Mucosa of descending colon (tissue), 3 donors: ENCODE results near the gene DUSP19. TPM values are rescaled to one million over a fixed set of nuclear protein-coding genes. Genes with fewer than 3 reads are reported as not detected.

Experiments
- ATAC-seq: fragments of 200-7000 bp; cut with Tn5 transposase; one replicate; pipeline ENCODE4 v1.9.1; 2020; ENCODE audit warnings: mild to moderate bottlenecking, moderate library complexity
- DNase-seq, 3 donors: peaks; one replicate each; pipeline ENCODE4 v3.0.0-alpha.2; 2020
- H3K36me3 ChIP-seq: fragments of 200-600 bp; one replicate; pipeline ENCODE4 v1.8.0; 2021; ENCODE audit warnings: low read depth, mild to moderate bottlenecking
- H3K4me1 ChIP-seq: fragments of 200-600 bp; one replicate; pipeline ENCODE4 v1.8.0; 2021; ENCODE audit warnings: low read depth, mild to moderate bottlenecking
- H3K4me3 ChIP-seq: fragments of 200-600 bp; one replicate; pipeline ENCODE4 v1.8.0; 2021; ENCODE audit warnings: mild to moderate bottlenecking
- H3K9me3 ChIP-seq: fragments of 200-600 bp; one replicate; pipeline ENCODE4 v1.8.0; 2021; ENCODE audit warnings: mild to moderate bottlenecking
- intact Hi-C, 2 donors: fragments of 100-400 bp; cut with DNase I in 1 of 2; cut with micrococcal nuclease in 1 of 2; formaldehyde crosslinking; loops; one replicate each; pipeline versions ENCODE4 v1.11.0 to v1.11.1; 2022; cut with DNase I, micrococcal nuclease
- total RNA-seq, 3 donors: library from RNA; stranded (reverse); fragmentation: NEBNext Ultra II Directional in 2 of 3; extraction: Animal tissue kit (Norgen Biotek cat#: 25700) in 2 of 3; gene quantifications; one replicate each; pipeline versions ENCODE4 v1.2.1 to v1.2.4, GENCODE V29; 2021 to 2023
- TF ChIP-seq, protein P1 (sequence below): fragments of 200-600 bp; IDR thresholded peaks from one replicate; pipeline ENCODE4 v1.8.0; 2022; ENCODE audit warnings: antibody characterized with exemption, mild to moderate bottlenecking
- donor health status: DM: no; HTN: no; CAD: no; lungs with moderate emphysema.
- donor health status: DM: no; HTN: no; CAD: no.
- donor health status: DM: no; HTN: yes; CAD: no.

Gene DUSP19
- total RNA-seq, 3 donors from 2014 or later, result 1.5 to 9.3 (median 2.8) TPM

DNA sequence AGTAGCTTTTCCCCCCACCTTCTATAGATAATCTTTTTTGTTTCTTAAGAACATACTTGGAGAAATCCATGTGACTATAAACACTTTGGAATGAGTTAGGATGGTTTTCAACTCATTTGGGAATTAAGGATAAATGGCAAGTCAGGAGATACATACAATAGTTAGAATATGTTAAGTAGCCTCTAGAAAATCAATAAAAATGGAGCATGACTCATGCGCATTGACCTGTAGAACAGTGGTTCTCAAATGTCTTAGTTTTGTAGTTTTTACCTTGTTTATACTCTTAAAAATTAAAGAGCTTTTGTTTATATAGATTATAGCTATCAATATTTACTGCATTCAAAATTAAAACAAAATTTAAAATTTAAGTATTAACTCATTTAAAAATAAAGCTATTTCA is 70.4 kb downstream of the DUSP19 start:
- ATAC-seq (no peak), DNase-seq (no peak)
- TF ChIP-seq, protein P1, sequence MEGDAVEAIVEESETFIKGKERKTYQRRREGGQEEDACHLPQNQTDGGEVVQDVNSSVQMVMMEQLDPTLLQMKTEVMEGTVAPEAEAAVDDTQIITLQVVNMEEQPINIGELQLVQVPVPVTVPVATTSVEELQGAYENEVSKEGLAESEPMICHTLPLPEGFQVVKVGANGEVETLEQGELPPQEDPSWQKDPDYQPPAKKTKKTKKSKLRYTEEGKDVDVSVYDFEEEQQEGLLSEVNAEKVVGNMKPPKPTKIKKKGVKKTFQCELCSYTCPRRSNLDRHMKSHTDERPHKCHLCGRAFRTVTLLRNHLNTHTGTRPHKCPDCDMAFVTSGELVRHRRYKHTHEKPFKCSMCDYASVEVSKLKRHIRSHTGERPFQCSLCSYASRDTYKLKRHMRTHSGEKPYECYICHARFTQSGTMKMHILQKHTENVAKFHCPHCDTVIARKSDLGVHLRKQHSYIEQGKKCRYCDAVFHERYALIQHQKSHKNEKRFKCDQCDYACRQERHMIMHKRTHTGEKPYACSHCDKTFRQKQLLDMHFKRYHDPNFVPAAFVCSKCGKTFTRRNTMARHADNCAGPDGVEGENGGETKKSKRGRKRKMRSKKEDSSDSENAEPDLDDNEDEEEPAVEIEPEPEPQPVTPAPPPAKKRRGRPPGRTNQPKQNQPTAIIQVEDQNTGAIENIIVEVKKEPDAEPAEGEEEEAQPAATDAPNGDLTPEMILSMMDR, result no peak
- H3K4me1 ChIP-seq, result no peaks in the 10 kb centered on the region
- no peak overlapping the region for H3K4me3 ChIP-seq
- H3K9me3 ChIP-seq, result peaks cover 4% of the 10 kb centered on the region
- intact Hi-C loops, result no loop called here
- no peaks in the 10 kb centered on the region for H3K36me3 ChIP-seq

DNA sequence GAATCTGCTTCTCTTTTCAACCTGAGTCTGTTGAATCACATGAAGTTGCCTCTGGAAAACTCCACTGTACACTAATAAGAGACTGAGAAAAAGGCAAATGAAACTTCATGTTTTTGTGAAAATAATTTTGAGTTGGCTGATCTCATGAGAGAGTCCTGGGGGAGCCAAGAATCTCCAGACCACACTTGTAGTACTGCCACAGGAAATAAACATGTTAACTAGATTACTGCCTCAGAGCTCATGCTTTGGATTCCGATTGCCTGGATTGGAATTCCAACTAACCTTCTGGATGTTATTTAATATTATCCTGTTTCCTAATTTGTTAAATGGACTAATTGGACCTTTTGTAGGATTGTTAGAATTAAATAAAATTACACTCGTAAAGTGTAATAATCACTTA is 70.9 kb downstream of the DUSP19 start:
- ATAC-seq (no peak), DNase-seq (no peak)
- Histone ChIP-seq H3K9me3 (no peaks in the 10 kb centered on the region), H3K36me3 (no peaks in the 10 kb centered on the region), H3K4me3 (no peak overlapping the region), H3K4me1 (no peaks in the 10 kb centered on the region)
- intact Hi-C loops, result no loop called here
- TF ChIP-seq, protein P1, result no peak

Other genes starting within 250 kb of the DUSP19 start
- gene FRZB, start 212.1 kb upstream of the DUSP19 start, total RNA-seq, result 10 to 100 TPM in 1 of 3 donors, 1 to 10 TPM in 2; 5.9 to 15.7 (median 8.9) TPM
- gene NCKAP1, start 40.3 kb upstream of the DUSP19 start, total RNA-seq, result 100 to 1,000 TPM in 1 of 3 donors, 10 to 100 TPM in 2; 81.5 to 194 (median 87.2) TPM
- gene NUP35, start 45.7 kb downstream of the DUSP19 start, total RNA-seq, result 10 to 100 TPM; 12.2 to 14.9 (median 12.7) TPM